Nephron progenitor cell (in vitro differentiated cells): ENCODE data around the gene WDR86.

ENCODE experiments used
- DNase-seq: peaks from one replicate; pipeline ENCODE4 v3.0.0; 2021
- H3K27ac Mint-ChIP-seq: 2 replicates; pipeline ENCODE4 v1.8.0; 2021; ENCODE audit warnings: mild to moderate bottlenecking, moderate library complexity, mixed read lengths
- H3K27me3 Mint-ChIP-seq: 2 replicates; pipeline ENCODE4 v1.8.0; 2021; ENCODE audit warnings: mild to moderate bottlenecking, low read depth, mixed read lengths; ENCODE audit not compliant: poor library complexity
- H3K36me3 Mint-ChIP-seq: 2 replicates; pipeline ENCODE4 v1.8.0; 2021; ENCODE audit warnings: low read depth, mixed read lengths
- H3K4me1 Mint-ChIP-seq: 2 replicates; pipeline ENCODE4 v1.8.0; 2021; ENCODE audit warnings: mixed read lengths
- H3K4me3 Mint-ChIP-seq: 2 replicates; pipeline ENCODE4 v1.8.0; 2021; ENCODE audit warnings: mild to moderate bottlenecking, moderate library complexity, mixed read lengths
- H3K9me3 Mint-ChIP-seq: 2 replicates; pipeline ENCODE4 v1.8.0; 2021; ENCODE audit warnings: mild to moderate bottlenecking, moderate library complexity, mixed read lengths
- TF ChIP-seq, protein P1 (sequence below): fragments of 200-600 bp; sonication (generic); IDR thresholded peaks from 2 replicates; pipeline ENCODE4 v1.5.0; 2021; ENCODE audit warnings: antibody characterized with exemption

The WDR86 gene

GRCh38 chr7:151408839-151409666 is 785 bp downstream of the WDR86 start:
- H3K9me3 Mint-ChIP-seq: peaks cover under 1% of the 10 kb centered on the region
- peak overlapping the region; percentile 78 for H3K27ac Mint-ChIP-seq
- DNase-seq: peak; percentile 57
- H3K4me1 Mint-ChIP-seq: peaks cover 63% of the 10 kb centered on the region
- peaks cover 28% of the 10 kb centered on the region for H3K27me3 Mint-ChIP-seq
- H3K36me3 Mint-ChIP-seq: peaks cover 23% of the 10 kb centered on the region
- TF ChIP-seq, protein P1, sequence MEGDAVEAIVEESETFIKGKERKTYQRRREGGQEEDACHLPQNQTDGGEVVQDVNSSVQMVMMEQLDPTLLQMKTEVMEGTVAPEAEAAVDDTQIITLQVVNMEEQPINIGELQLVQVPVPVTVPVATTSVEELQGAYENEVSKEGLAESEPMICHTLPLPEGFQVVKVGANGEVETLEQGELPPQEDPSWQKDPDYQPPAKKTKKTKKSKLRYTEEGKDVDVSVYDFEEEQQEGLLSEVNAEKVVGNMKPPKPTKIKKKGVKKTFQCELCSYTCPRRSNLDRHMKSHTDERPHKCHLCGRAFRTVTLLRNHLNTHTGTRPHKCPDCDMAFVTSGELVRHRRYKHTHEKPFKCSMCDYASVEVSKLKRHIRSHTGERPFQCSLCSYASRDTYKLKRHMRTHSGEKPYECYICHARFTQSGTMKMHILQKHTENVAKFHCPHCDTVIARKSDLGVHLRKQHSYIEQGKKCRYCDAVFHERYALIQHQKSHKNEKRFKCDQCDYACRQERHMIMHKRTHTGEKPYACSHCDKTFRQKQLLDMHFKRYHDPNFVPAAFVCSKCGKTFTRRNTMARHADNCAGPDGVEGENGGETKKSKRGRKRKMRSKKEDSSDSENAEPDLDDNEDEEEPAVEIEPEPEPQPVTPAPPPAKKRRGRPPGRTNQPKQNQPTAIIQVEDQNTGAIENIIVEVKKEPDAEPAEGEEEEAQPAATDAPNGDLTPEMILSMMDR: no peak
- H3K4me3 Mint-ChIP-seq: peak overlapping the region; percentile 94

GRCh38 chr7:151408498-151408838 is 1.4 kb downstream of the WDR86 start:
- peaks cover 25% of the 10 kb centered on the region for H3K27me3 Mint-ChIP-seq
- H3K27ac Mint-ChIP-seq: peak overlapping the region; percentile 78
- no peaks in the 10 kb centered on the region for H3K9me3 Mint-ChIP-seq
- TF ChIP-seq, protein P1: no peak
- peaks cover 23% of the 10 kb centered on the region for H3K36me3 Mint-ChIP-seq
- DNase-seq: no peak
- peaks cover 68% of the 10 kb centered on the region for H3K4me1 Mint-ChIP-seq
- peak overlapping the region; percentile 94 for H3K4me3 Mint-ChIP-seq

DNA sequence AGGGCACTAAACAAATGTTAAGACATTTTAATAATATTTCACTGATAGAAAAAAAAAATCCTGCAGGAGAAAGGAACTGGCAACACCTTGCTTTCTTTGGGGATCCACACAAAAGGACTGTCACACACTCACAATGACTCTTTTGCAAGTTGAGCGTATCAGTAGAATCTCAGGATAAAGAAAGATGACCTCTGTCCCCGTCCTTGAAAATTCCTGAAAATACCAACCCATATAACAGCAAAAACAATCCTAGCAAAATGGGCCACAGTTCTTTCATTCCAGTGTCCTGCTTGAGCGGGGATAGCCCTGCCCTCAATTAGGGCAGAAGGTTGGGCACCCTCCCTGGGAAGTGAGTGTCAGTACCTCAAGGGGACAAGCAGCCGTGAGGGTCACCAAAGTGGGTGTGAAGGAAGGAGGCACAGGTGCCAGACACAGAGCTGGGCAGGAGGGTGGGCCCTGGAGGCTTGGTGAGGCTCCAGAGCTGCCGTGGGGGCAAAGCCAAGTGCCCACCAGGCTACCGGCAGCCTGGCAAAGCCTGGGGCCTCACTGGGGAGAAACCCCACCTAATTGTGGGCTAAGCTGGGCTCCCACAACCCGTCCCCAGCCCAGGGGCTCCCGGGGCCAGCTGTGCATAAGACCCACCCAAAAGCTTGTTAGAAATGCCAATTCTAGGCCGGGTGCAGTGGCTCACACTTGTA is 2.8 kb downstream of the WDR86 start:
- peak overlapping the region; percentile 65 for H3K4me3 Mint-ChIP-seq
- DNase-seq: no peak
- peaks cover 70% of the 10 kb centered on the region for H3K4me1 Mint-ChIP-seq
- peaks cover 17% of the 10 kb centered on the region for H3K36me3 Mint-ChIP-seq
- H3K9me3 Mint-ChIP-seq: no peaks in the 10 kb centered on the region
- no peak overlapping the region for H3K27ac Mint-ChIP-seq
- H3K27me3 Mint-ChIP-seq: peaks cover 21% of the 10 kb centered on the region
- TF ChIP-seq, protein P1: no peak

GRCh38 chr7:151406051-151406875 is 3.6 kb downstream of the WDR86 start:
- H3K9me3 Mint-ChIP-seq: no peaks in the 10 kb centered on the region
- no peak for DNase-seq
- H3K4me1 Mint-ChIP-seq: peaks cover 67% of the 10 kb centered on the region
- TF ChIP-seq, protein P1: no peak
- H3K36me3 Mint-ChIP-seq: peaks cover 17% of the 10 kb centered on the region
- no peak overlapping the region for H3K4me3 Mint-ChIP-seq
- peaks cover 19% of the 10 kb centered on the region for H3K27me3 Mint-ChIP-seq
- H3K27ac Mint-ChIP-seq: peak overlapping the region; percentile 64

GRCh38 chr7:151405588-151405987 is 4.2 kb downstream of the WDR86 start:
- Mint-ChIP-seq H3K27ac (no peak overlapping the region), H3K4me1 (peaks cover 67% of the 10 kb centered on the region), H3K4me3 (no peak overlapping the region), H3K27me3 (peaks cover 15% of the 10 kb centered on the region), H3K9me3 (no peaks in the 10 kb centered on the region), H3K36me3 (peaks cover 22% of the 10 kb centered on the region)
- TF ChIP-seq, protein P1: no peak
- DNase-seq: no peak
